Heart left ventricle (tissue), 13 donors: ENCODE data around the gene KCNK13.

Experiments
- POLR2A ChIP-seq, 2 donors: fragments of 450-650 bp; IDR thresholded peaks; one replicate each; pipeline ENCODE4 v1.6.1; 2017; ENCODE audit warnings: antibody characterized with exemption in 2 of 2, mild to moderate bottlenecking in 2 of 2, moderate library complexity in 2 of 2
- TF ChIP-seq, protein P1 (sequence below), 12 donors: fragments of 200-600 bp; sonication (generic) in 4 of 12; IDR thresholded peaks; one replicate each; pipeline versions ENCODE4 v1.5.0 to v1.8.0; 2018 to 2022; ENCODE audit warnings: antibody characterized with exemption in 12 of 12, mild to moderate bottlenecking in 5 of 12
- donor health status: ischemic (EF 13 %, LVEDD 7.1; RV severe dilation, severe dysfunction).
- donor health status: DM: no; HTN: yes; CAD: no.
- donor health status: DM: no; HTN: no; CAD: no.
- donor health status: ischemic (EF 25% LVEDD 6.9; RV normal size, moderate dysfunction).
- donor health status: ischemic (EF 25% LVEDD 5.7; RV mildly dilated, moderate dysfunction).
- donor health status: ischemic (EF 35%, LVEDD 5.7; RV mildly dilated, moderate dysfunction).
- donor health status: nonischemic (EF 11% LVEDD 7.7; RV severe dilation, severe dysfunction).
- donor health status: DM: yes; HTN: yes; CAD: no.
- donor health status: PGD.
- donor health status: ischemic (EF 29% LVEDD 5.4; RV normal size, mild dysfunction).
- donor health status: nonischemic (EF 23%, LVEDD 6.1; RV moderate dilation, normal function).

DNA sequence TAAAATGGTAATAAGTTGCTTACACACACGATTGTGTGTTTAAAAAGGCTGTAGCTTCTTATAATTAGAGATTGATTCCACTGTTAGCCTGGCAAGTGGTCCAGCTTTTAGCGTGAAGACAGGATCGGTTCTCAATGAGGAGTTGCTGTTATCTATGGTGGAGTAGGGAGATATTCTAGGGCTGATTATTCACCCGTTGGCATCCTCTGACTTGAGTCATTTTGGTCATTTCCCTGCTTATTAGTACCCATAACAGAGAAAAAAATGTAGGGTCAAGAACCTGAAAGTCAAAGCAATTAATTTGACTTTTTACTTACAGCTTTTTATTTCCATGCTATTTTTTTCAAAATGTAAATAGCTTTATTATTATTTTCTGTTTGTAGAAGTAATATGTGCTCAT lies 76.0 kb downstream of the KCNK13 start:
- TF ChIP-seq, protein P1, sequence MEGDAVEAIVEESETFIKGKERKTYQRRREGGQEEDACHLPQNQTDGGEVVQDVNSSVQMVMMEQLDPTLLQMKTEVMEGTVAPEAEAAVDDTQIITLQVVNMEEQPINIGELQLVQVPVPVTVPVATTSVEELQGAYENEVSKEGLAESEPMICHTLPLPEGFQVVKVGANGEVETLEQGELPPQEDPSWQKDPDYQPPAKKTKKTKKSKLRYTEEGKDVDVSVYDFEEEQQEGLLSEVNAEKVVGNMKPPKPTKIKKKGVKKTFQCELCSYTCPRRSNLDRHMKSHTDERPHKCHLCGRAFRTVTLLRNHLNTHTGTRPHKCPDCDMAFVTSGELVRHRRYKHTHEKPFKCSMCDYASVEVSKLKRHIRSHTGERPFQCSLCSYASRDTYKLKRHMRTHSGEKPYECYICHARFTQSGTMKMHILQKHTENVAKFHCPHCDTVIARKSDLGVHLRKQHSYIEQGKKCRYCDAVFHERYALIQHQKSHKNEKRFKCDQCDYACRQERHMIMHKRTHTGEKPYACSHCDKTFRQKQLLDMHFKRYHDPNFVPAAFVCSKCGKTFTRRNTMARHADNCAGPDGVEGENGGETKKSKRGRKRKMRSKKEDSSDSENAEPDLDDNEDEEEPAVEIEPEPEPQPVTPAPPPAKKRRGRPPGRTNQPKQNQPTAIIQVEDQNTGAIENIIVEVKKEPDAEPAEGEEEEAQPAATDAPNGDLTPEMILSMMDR (IDR thresholded peaks at IDR 0.05) = no peak
- no peak for TF ChIP-seq POLR2A (IDR thresholded peaks at IDR 0.05)
